ENCODE data around the gene TMEM273. TPM values are rescaled to one million over a fixed set of nuclear protein-coding genes. Genes with fewer than 3 reads are reported as not detected.

Gene TMEM273
- total RNA-seq, 4 donors from 2014 or later, result 4.9 to 11.2 (median 7.8) TPM

DNA sequence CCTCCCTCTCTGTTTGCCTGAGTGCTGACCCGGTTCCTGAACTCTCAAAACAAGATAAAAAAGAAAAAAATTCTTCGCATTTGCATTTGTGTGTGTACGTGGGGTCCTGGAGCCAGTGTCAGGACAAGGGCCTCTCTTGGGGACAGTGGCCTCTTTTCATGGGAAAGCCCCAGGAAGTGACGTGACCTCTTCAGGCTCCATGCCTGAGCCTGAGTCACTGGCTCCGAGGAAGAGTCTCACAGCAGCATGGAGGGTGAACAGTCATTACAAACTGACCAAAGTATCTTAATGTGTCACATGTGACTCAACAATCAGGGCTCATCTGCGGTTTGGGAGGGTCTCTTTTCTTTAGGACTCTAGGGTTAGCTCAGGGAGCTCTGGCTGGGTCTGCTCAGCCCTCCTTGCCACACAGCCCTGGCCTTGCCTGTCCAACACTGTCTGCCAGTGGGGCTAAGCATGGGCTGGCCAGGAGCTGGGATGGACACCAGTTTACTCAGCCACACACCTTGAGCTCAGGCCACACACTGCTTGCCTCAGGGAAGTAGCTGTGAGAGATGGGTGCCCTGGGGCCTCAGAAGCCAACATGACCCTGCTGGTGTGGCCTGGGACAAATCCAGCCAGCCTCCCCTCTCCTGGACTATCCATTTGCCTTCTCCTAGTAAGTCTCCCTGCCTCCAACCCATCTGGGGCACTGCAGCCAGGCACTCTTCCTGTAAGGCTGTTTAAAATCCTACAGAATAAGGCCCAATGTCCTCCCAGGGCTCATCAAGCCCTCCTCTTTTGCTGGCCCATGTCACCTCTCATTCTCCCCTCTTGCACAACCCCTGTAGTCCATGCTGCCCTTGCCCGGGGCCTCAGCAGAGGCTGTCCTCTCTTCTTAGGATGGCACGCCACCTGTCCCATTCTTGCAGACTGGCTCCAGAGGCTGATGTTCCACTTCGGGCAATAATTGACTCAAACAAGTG lies 10.5 kb downstream of the TMEM273 start:
- Histone ChIP-seq H3K9me3 (no peaks in the 10 kb centered on the region), H3K4me3 (no peak overlapping the region), H3K36me3 (no peaks in the 10 kb centered on the region), H3K27ac (peak overlapping the region; percentile 65 to 72 (median 70)), H3K27me3 (no peaks in the 10 kb centered on the region), H3K4me1 (peaks cover 4 to 7% of the 10 kb centered on the region in 2 donors)
- ATAC-seq, result peak; percentile 82 to 86
- TF ChIP-seq POLR2A (IDR thresholded peaks at IDR 0.05), result no peak
- no peak for TF ChIP-seq CTCF (IDR thresholded peaks at IDR 0.05 in 4 of 5, conservative IDR thresholded peaks at IDR 0.05 in 1 of 5)
- in situ Hi-C loops (cut with MboI; ENCODE audit: low sequenced_read_pairs in 4 of 4) (no loop called here), intact Hi-C loops (cut with DNase I; ENCODE audit: low total_unique reads) (no loop called here)
- peak; percentile 26 to 34 for DNase-seq

DNA sequence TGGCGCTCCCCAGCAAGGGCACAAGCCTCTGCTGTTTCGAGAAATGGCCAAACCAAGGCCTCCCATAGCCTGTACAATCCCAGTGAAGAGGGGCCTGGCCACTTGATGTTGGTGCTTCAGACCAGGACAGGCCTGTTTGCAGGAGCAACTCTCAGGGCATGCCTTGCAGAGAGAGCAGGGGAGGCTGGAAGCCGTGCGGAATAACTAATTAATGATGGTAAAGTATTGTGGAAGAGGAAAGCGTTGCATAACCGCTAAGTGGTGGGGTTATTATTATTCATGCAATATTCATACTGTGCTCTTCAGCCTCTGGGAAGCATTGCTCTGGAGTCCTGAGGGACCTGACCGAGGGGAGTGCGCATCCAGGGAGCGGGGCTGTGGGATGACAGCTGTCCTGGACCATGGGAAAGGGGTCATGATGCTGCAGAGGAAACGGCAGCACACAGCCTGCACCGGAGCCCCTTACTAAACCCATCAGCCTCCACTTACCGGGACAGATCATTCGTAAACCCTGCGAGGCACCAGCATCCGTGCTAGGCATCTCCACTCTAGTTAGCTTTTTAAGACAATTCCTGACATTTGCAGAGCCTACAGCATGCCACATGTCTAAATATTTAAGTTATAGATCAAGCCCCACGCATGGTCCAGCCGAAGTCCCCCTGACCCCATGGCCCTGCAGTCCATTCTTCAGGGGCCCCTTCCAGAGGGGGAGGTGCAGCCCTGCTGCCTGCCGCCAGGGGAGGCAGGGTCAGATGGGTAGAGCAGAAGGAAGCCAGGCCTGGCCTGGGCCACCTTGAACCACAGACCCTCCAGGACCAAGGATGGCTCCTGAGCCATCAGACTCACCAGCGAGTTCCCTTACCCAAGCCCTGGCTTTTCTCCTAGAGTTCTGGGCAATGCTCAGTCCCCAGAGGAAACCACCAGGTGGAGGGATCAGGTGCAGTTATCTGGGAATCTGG lies 11.6 kb downstream of the TMEM273 start:
- TF ChIP-seq CTCF (IDR thresholded peaks at IDR 0.05 in 4 of 5, conservative IDR thresholded peaks at IDR 0.05 in 1 of 5), result no peak
- TF ChIP-seq POLR2A (IDR thresholded peaks at IDR 0.05), result no peak
- Histone ChIP-seq H3K4me3 (peak overlapping the region in 1 of 4 donors; percentile 0), H3K27me3 (no peaks in the 10 kb centered on the region), H3K36me3 (no peaks in the 10 kb centered on the region), H3K4me1 (peaks cover 4 to 7% of the 10 kb centered on the region in 2 donors), H3K9me3 (no peaks in the 10 kb centered on the region), H3K27ac (peak overlapping the region; percentile 55 to 72 (median 68))
- ATAC-seq (peak in 1 of 2 donors; percentile 16), DNase-seq (no peak)
- intact Hi-C loops (cut with DNase I; ENCODE audit: low total_unique reads) (no loop called here), in situ Hi-C loops (cut with MboI; ENCODE audit: low sequenced_read_pairs in 4 of 4) (no loop called here)

- Histone ChIP-seq H3K9me3 (no peaks in the 10 kb centered on the region), H3K4me1 (peaks cover 6 to 7% of the 10 kb centered on the region in 2 donors), H3K4me3 (no peak overlapping the region), H3K27me3 (no peaks in the 10 kb centered on the region), H3K27ac (peak overlapping the region; percentile 2 to 40 (median 14)), H3K36me3 (no peaks in the 10 kb centered on the region)
- DNase-seq (no peak), ATAC-seq (no peak)
- intact Hi-C loops (cut with DNase I; ENCODE audit: low total_unique reads), result no loop called here
- in situ Hi-C loops (cut with MboI; ENCODE audit: low sequenced_read_pairs in 4 of 4), result no loop called here
- no peak for TF ChIP-seq CTCF (IDR thresholded peaks at IDR 0.05 in 4 of 5, conservative IDR thresholded peaks at IDR 0.05 in 1 of 5)
Measured at GRCh38 chr10:49175587-49176309, 12.4 kb downstream of the TMEM273 start.

DNA sequence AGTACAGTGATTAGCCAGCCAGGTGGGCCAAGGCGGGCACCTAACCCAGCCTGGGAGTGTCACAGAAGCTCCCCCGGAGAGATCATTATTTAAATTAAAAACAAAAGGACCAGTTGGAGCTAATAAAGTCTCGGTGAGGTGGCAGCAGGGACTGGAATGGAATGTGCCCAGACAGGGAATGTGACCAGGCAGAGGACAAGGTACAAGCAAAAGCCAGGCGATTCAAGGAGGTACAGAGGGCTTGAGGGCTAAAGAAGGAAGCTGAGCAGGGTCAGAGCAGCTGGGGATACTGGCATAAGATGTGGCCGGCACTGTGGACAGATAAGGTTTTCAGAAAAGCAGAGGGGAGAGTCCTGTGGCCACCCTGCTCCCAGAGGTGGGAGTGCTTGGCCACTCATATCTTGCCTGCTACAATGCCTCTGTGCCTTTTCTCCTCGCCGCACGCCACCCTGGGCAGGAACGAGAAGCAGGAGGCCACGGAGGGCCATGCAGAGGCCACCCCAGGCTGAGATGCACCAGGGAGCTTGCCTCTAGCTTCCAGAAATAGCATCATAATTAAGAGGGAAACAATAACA lies 13.2 kb downstream of the TMEM273 start:
- H3K4me1 ChIP-seq, result peaks cover 6 to 7% of the 10 kb centered on the region in 2 donors
- no peaks in the 10 kb centered on the region for H3K9me3 ChIP-seq
- no peaks in the 10 kb centered on the region for H3K27me3 ChIP-seq
- intact Hi-C loops (cut with DNase I; ENCODE audit: low total_unique reads) (no loop called here), in situ Hi-C loops (cut with MboI; ENCODE audit: low sequenced_read_pairs in 4 of 4) (loop anchor here in 2 of 4 donors (25.0 kb wide), 1 partner anchor 513 kb away; no protein-coding TSS in a partner anchor)
- H3K36me3 ChIP-seq, result no peaks in the 10 kb centered on the region
- DNase-seq (no peak), ATAC-seq (no peak)
- H3K4me3 ChIP-seq, result no peak overlapping the region
- peak overlapping the region in 3 of 4 donors; percentile 6 to 21 (median 20) for H3K27ac ChIP-seq
- TF ChIP-seq CTCF (IDR thresholded peaks at IDR 0.05 in 4 of 5, conservative IDR thresholded peaks at IDR 0.05 in 1 of 5), result no peak
- no peak for TF ChIP-seq POLR2A (IDR thresholded peaks at IDR 0.05)
